ENCODE results near the gene TAS2R16.
"Not testable (repeated sequence)": the region's sequence is repeated elsewhere in the genome, so short reads cannot be mapped to it uniquely, and the experiment has no call there.

The TAS2R16 gene

DNA sequence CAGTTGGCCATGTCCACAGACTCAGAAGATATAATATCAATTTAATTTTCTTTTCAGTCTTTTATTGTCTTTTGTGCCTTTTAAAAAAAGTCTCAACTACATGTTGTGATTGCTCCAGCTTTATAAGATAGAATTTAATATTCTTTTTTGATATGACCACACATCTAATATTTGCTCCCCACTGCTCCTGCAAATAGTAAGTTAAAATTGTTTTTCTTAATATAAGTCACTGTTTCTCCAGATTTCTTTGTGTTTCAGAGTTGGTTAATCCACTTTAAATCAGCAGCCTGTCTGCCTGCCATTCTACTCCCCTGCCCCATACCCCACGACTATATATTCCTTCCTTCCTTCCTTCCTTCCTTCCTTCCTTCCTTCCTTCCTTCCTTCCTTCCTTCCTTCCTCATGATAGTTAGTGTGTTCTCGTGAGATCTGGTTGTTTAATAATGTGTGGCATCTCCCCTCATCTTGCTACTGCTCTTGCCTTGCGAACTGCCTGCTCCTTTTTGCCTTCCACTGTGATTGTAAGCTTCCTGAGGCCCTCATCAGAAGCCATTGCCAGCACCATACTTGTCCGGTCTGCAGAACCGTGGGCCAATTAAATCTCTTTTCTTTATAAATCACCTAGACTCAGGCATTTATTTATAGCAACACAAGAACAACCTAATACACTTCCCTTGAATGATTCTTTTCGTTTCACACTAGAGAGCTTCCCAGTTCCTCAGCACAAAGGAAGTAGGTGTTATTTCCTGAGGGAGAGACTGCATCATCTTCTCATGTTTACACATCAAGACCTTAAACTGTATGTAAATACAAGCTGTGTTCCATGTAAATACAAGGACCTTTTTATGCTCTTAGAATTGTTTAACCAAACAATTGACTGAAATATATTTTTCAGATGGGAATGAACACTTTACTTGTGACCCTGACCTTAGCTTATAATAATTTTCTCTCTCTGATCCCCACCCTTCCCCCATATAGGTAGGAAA lies 24.5 kb downstream of the TAS2R16 start:
- DNase-seq, result no peak

DNA sequence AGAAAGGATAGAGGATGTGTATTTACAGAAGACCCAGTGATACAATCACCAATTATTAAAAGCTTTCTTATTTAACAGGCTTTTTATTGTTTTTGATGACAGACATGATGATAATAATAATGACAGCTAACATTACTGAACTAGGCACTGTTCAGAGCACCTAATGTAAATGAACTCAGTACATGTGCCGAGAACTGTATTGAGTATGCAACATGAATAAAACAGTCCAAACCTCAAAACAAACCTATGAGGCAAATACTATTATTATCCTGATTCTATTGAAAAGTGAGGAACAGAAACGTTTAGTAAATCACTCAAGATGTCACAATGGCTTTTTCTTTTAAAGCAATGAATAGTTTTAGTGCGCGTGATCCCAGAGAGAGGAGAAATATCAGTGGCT lies 27.1 kb downstream of the TAS2R16 start:
- no peak for DNase-seq

DNA sequence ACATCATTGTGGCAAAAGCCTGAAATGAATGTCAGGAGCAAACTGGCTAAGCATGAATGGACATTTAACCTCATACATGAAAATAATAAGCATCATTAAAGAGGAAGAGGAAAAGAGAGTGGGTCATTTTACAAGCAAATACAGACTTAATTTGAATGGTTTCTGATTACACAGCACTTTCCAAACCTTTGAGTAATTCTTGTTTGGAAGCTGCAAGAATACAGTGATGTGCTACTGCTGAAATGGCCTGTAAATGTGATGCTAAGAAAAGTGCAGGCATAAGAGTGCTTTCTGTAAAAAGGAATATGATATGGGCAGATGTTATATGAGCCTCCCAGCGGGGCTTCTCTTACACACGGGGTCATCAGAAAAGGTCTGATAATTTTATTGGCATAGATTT lies 30.2 kb downstream of the TAS2R16 start:
- no peak for DNase-seq

DNA sequence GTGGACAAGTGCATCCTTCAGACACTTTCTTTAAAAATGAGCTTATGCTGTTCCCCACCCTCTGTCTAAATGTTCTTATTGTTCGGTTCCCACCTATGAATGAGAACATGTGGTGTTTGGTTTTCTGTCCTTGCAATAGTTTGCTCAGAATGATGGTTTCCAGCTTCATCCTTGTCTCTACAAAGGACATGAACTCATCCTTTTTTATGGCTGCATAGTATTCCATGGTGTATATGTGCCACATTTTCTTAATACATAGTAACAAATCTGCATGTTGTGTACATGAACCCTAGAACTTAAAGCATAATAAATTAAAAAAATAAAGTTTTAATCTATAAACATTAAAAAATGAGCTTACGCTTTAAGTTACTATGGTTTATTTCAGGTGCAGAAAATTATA lies 41.8 kb downstream of the TAS2R16 start:
- not testable (repeated sequence) for DNase-seq

DNA sequence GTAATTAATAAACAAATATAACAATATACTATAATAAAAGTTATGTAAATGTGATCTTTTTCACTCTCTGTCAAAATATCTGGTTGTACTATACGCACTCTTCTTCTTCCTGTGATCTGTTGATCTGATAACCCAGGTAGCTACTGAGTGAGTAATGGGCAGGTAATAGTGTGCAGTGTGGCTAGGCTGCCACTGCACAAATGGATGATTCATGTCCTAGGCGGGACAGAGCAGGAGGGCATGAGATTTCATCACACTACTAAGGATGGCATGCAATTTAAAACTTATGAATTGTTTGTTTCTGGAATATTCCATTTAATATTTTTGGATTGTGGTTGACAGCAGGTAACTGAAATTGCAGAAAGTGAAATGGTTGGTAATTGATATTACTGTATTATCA lies 44.5 kb downstream of the TAS2R16 start:
- no peak for DNase-seq

DNA sequence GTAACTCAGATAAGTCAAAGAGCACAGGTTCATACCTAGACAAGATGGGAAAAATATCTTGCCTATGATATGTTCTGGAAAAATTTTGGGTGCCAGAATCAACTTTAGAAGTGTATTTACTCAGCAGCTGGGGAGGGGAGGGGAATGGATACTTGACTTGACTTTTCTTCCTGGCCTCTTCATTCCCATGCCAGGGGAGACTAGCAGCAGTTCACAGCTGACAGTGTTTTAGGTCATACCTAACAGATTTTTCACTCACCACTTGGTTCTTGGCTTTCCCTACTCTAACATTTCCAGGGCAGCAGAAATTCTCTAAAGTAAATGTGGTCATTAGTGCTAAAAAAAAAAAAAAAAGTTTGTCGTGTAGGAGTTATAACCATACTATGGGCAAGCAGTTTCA lies 46.3 kb downstream of the TAS2R16 start:
- no peak for DNase-seq

Measured in left hindlimb (tissue), 1 donor.